HG03432 (cell line): Measurements from ENCODE around the gene WDR26.
A peak's percentile ranks its signal among the peaks of the same experiment; 100 is the strongest.
"Not testable (repeated sequence)": the region's sequence is repeated elsewhere in the genome, so short reads cannot be mapped to it uniquely, and the experiment has no call there.

Source experiments
- ATAC-seq: cut with Tn5 transposase; IDR thresholded peaks from one replicate; pipeline ENCODE4 v1.9.1; 2021; ENCODE audit warnings: mild to moderate bottlenecking, moderate library complexity; ENCODE audit not compliant: unreplicated experiment

The WDR26 gene

GRCh38 chr1:224433701-224434672 is 610 bp downstream of the WDR26 start:
- peak; percentile 19 for ATAC-seq

- no peak for ATAC-seq
Measured at GRCh38 chr1:224433041-224433691, 1.4 kb downstream of the WDR26 start.

GRCh38 chr1:224432672-224433040 is 1.9 kb downstream of the WDR26 start:
- ATAC-seq, result no peak

- no peak for ATAC-seq
Measured at GRCh38 chr1:224432146-224432545, 2.5 kb downstream of the WDR26 start.

GRCh38 chr1:224431726-224432125 is 2.9 kb downstream of the WDR26 start:
- ATAC-seq, result no peak

- peak; percentile 24 for ATAC-seq
Measured at GRCh38 chr1:224430511-224431113, 4.0 kb downstream of the WDR26 start.

GRCh38 chr1:224429616-224430326 is 4.8 kb downstream of the WDR26 start:
- no peak for ATAC-seq

GRCh38 chr1:224428713-224429112 is 5.9 kb downstream of the WDR26 start:
- not testable (repeated sequence) for ATAC-seq

GRCh38 chr1:224427346-224427745 is 7.3 kb downstream of the WDR26 start:
- no peak for ATAC-seq

- ATAC-seq, result not testable (repeated sequence)
Measured at GRCh38 chr1:224426869-224427268, 7.7 kb downstream of the WDR26 start.

- no peak for ATAC-seq
Measured at GRCh38 chr1:224425279-224425884, 9.2 kb downstream of the WDR26 start.

- no peak for ATAC-seq
Measured at GRCh38 chr1:224420106-224420505, 14.5 kb downstream of the WDR26 start.

GRCh38 chr1:224411766-224412165 is 22.8 kb downstream of the WDR26 start:
- no peak for ATAC-seq

GRCh38 chr1:224408294-224408590 is 26.4 kb downstream of the WDR26 start:
- no peak for ATAC-seq

- ATAC-seq, result no peak
Measured at GRCh38 chr1:224407571-224408293, 26.9 kb downstream of the WDR26 start.

GRCh38 chr1:224406216-224406615 is 28.4 kb downstream of the WDR26 start:
- no peak for ATAC-seq

- no peak for ATAC-seq
Measured at GRCh38 chr1:224405604-224405970, 29.0 kb downstream of the WDR26 start.

- ATAC-seq, result no peak
Measured at GRCh38 chr1:224404916-224405603, 29.5 kb downstream of the WDR26 start.

GRCh38 chr1:224402472-224403036 is 32.0 kb downstream of the WDR26 start:
- ATAC-seq, result no peak
